ENCODE results near the gene LMAN2. TPM values are rescaled to one million over a fixed set of nuclear protein-coding genes. Genes with fewer than 3 reads are reported as not detected.
"Not testable (repeated sequence)": the region's sequence is repeated elsewhere in the genome, so short reads cannot be mapped to it uniquely, and the experiment has no call there.

LMAN2 gene
- total and polyA plus RNA-seq, 12 donors = 46.3 to 215 (median 56.3) TPM

- no peak overlapping the region for H3K4me3 ChIP-seq
- intact Hi-C loops (cut with DNase I) = loop anchor here in 1 of 10 donors (10.0 kb wide), 1 partner anchor 54 kb away; no protein-coding TSS in a partner anchor
- H3K27ac ChIP-seq = no peak overlapping the region
- H3K36me3 ChIP-seq = no peaks in the 10 kb centered on the region
- TF ChIP-seq CTCF (IDR thresholded peaks at IDR 0.05) = no peak
- no peaks in the 10 kb centered on the region for H3K9me3 ChIP-seq
- no peak for DNase-seq
- WGBS, 2 donors = 80 to 86% methylated on average over 15 of the region's 15 CpGs
- ATAC-seq = no peak
- H3K27me3 ChIP-seq = peaks cover 0 to 32% (median 11%) of the 10 kb centered on the region in 7 donors
- H3K4me1 ChIP-seq = peaks cover 0 to 3% (median 0%) of the 10 kb centered on the region in 9 donors
Measured at GRCh38 chr5:177378884-177379883, 27.7 kb upstream of the LMAN2 start.

GRCh38 chr5:177377851-177378776, 26.6 kb upstream of the LMAN2 start:
- no peak overlapping the region for H3K4me3 ChIP-seq
- peaks cover 0 to 1% (median 0%) of the 10 kb centered on the region in 9 donors for H3K36me3 ChIP-seq
- 85 to 86% methylated on average over 8 of the region's 8 CpGs for WGBS, 2 donors
- ATAC-seq (no peak), DNase-seq (no peak)
- no peak for TF ChIP-seq CTCF (IDR thresholded peaks at IDR 0.05)
- H3K27ac ChIP-seq = no peak overlapping the region
- intact Hi-C loops (cut with DNase I) = loop anchor here in 1 of 10 donors (10.0 kb wide), 1 partner anchor 53 kb away; no protein-coding TSS in a partner anchor
- H3K27me3 ChIP-seq = peaks cover 0 to 21% (median 6%) of the 10 kb centered on the region in 7 donors
- peaks cover 0 to 3% (median 0%) of the 10 kb centered on the region in 9 donors for H3K4me1 ChIP-seq
- H3K9me3 ChIP-seq = no peaks in the 10 kb centered on the region

GRCh38 chr5:177376107-177376506, 24.6 kb upstream of the LMAN2 start:
- WGBS, 2 donors = 85 to 90% methylated on average over 11 of the region's 11 CpGs
- DNase-seq = no peak
- H3K9me3 ChIP-seq = no peaks in the 10 kb centered on the region
- no peak for TF ChIP-seq CTCF (IDR thresholded peaks at IDR 0.05)
- no peak for ATAC-seq
- intact Hi-C loops (cut with DNase I) = loop anchor here in 1 of 10 donors (10.0 kb wide), 1 partner anchor 51 kb away; no protein-coding TSS in a partner anchor
- H3K4me3 ChIP-seq = no peak overlapping the region
- H3K36me3 ChIP-seq = peaks cover 0 to 13% (median 0%) of the 10 kb centered on the region in 9 donors
- peaks cover 0 to 19% (median 0%) of the 10 kb centered on the region in 9 donors for H3K4me1 ChIP-seq
- H3K27ac ChIP-seq = no peak overlapping the region
- peaks cover 0 to 8% (median 0%) of the 10 kb centered on the region in 7 donors for H3K27me3 ChIP-seq

- H3K9me3 ChIP-seq, DNase-seq, ATAC-seq, H3K4me3 ChIP-seq, H3K27ac ChIP-seq, H3K27me3 ChIP-seq: not testable (repeated sequence)
- WGBS, 2 donors = 86 to 89% methylated on average over 5 of the region's 5 CpGs
- Histone ChIP-seq H3K4me1 (peaks cover 0 to 21% (median 0%) of the 10 kb centered on the region in 9 donors), H3K36me3 (peaks cover 0 to 13% (median 0%) of the 10 kb centered on the region in 9 donors)
- intact Hi-C loops (cut with DNase I) = loop anchor here in 1 of 10 donors (10.0 kb wide), 1 partner anchor 51 kb away; no protein-coding TSS in a partner anchor
Measured at GRCh38 chr5:177375516-177375915, 24.0 kb upstream of the LMAN2 start.
